ENCODE measurements around the gene CXCL3. TPM values are rescaled to one million over a fixed set of nuclear protein-coding genes. Genes with fewer than 3 reads are reported as not detected.

Gene CXCL3
- total RNA-seq, 1 donor from 2014 or later = 1.4 TPM

DNA sequence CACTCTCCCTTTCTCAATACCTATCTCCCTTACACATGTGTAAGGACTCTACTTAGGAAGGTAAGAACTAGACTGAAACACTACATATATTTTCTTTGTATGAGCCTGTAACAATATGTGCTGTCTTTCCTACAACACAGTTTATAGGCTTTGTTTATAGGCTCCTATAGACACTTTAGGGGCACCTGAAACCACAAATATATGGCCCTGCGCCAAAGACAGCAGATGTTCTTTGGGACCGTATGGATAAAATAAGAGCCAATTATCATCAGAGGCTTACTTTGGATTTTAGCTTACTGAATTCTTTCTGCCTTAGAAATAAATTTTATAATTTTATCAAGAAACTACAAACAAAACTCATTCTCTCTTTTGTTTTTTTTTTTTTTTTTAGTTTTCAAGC is 16.6 kb upstream of the CXCL3 start:
- no peak for DNase-seq

DNA sequence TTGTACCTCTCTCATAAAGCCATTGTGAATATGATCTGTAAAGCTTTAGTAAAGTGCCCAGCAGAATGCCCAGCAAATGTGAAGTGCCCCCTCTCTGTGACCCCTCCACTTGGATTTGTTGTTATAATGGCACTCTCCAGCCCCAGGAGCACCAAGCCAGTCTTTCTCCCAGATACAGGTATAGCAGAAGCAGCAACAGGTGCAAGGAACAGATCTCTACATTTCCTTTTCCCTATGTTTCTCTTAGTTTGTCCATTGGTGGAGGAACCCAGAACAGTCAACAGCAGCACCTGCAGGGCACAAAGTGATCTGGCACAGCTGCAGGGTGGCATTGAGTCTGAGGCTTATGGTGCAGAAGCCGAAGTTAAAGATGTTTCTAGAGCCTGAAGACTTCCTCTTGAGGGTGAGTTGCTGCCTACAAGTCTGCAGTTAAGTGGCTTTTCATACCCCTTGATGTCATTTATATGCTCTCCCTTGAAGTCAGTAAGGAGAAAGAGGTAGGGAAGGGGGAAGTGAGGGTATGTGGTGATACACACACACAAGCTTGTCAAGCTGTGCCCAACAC is 16.1 kb upstream of the CXCL3 start:
- no peak for DNase-seq

DNA sequence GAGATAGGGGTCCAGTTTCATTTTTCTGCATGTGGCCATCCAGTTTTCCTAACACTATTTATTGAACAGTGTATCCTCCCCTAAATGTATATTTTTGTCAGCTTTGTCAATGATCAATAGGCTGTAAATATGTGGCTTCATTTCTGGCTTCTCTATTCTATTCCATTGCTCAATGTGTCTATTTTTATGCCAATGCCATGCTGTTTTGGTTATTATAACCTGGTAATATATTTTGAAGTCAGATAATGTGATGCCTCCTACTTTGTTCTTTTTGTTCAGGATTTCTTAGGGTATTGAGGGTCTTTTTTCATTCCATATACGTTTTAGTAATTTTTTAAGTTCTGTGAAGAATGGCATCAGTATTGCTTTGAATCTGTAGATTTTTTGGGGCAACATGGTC is 8.7 kb upstream of the CXCL3 start:
- DNase-seq = no peak

DNA sequence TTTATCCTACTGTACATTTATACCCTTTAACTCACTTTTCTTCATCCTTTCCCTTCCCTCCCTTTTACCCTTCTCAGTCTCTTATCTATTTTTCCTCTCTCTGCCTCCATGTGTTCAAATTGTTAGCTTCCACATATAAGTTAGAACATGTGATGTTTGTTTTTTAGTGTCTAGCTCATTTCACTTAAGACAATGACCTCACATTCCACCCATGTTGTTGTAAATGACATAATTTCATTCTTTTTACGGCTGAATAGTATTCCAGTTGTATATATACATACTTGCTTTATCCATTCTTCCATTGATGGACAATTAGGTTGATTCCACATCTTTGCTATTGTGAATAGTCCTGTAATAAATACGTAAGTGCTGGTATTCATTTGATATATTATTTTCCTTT is 7.3 kb upstream of the CXCL3 start:
- DNase-seq = no peak

DNA sequence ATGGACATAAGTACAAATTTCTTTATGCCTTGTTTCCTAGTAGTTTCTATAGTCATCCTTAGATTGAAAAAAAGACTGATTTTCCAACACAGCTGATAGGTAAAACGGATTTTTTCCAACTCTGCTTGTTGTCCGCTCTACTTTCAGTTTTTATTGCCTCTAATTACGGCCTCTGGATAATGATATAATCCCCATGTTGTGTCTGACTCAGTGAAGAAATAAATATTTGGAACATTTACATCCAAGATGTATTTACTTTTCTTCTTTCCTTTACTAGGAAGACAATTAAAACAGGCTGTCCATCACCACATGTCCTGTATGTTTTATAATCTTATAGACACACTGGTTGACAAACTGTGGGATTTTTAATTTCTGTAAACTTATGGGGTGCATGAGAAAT is 6.8 kb upstream of the CXCL3 start:
- no peak for DNase-seq

DNA sequence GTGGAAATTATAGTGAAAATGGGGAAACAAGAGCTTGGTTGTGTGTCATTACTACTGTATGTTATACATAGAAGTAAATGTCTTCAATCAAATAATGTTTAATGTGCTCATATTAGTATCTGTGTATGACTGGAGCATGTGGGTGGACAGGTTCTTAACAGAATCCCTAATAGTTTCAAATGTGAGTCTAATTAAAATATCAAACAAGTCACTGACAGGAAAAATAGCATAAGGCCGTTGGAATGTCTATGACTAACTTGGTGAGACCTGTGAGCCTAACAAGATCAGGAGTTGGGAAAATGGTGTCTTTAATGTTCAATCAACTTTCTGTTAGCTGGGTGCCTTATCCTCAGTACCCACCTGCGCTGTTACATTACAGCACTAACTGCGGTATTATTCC is 6.2 kb upstream of the CXCL3 start:
- DNase-seq = no peak

DNA sequence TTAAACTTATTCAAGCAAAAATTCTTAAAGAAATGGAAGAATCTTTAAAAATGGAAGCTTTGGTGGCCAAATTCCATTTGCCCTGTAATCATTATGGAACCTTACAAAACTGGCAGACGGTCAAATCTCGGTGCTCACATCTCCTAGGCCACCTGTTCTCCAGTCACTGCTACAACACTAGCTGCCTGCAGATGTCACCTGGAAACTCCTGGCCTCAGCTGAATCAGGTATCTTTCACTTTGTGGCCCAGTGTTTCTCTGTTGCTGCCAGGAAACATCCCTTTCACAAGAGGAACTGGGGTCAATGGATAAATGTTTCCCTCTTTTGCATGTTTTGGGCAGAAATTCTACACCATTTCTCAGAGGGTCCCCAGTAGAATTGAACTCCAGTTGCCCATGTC is 4.2 kb upstream of the CXCL3 start:
- no peak for DNase-seq

DNA sequence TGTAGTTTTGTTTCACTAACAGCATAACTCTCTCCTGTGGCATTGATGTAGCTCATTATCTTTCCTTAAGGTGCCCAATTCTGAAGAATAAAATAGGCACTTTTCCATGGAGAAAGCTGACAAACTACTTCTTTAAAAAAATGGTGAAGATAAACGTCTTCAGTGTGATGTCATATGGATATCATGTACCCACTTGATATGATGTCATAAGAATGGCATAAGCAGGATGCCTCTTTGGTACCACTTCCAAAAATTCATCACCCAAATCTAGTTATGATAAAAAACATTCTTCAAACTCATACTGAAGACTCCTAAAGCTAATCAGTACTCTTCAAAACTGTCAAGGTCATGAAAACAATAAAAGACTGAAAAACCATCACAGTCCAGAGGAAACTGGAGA is 2.9 kb upstream of the CXCL3 start:
- no peak for DNase-seq

DNA sequence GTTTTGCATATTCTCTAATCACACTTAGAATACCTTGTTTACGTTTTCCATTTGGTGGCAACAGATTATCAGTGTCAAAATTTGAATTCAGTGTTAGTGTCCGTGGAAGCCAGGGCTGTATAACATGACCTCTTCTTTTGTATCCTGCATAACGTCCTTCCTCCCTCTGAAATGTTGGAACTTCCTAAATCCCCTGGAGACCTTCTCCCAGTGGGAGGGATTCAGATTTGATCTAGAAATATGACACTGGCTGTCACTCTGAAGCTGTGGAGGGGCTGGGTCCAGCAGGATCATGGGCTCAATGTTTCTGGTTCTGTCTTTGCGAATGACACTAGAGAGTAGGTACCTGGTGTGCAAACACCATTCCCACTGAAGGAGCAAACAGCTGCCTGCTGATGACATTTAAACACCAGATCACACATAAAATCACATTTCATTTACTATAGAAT is 850 bp upstream of the CXCL3 start:
- no peak for DNase-seq

DNA sequence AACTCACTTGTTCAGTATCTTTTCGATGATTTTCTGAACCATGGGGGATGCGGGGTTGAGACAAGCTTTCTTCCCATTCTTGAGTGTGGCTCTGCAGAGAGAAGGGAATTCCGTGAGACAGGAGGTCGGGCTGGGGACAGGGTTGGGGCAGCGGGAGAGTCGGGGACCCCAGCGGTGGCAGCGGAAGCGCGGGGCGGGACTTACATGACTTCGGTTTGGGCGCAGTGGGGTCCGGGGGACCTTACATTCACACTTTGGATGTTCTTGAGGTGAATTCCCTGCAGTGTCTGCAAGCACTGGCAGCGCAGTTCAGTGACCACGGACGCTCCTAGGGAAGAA is 434 bp downstream of the CXCL3 start:
- no peak for DNase-seq

DNA sequence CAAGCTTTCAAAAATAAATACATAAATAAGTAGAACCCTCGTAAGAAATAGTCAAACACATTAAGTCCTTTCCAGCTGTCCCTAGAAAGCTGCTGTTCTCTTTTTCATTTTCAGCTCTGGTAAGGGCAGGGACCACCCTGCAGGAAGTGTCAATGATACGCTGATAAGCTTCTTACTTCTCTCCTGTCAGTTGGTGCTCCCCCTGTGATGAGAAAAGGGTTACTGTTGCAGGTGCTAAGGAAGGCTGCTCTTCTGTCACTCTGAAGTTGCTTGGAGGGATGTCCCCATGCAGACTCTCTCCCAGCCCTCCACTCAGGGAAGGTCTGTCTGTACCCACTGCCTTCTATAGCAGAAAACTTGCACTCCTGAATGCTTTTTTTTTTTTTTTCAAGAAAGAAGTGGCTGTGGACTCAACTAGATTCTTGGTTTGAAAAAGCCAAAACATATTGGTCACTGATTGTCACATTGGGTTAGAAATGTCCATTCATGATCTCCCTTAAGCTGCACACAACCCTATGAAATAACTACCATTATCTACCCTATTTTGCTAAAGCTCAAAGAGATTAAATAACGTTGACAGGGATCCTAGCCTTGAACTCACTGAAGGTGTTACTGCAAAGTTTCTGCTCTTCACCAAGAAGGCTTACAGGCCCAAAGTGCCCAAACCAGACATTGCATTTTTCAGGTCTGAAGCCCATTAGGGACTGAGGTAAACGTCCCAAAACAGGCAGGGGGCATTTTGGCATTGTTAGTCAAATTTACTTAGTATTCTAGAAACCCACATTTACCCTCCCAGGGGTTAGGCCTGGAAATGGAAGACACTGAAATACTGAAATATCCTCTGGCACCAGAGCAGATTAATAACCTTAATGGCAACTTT is 1.2 kb downstream of the CXCL3 start:
- no peak for DNase-seq

DNA sequence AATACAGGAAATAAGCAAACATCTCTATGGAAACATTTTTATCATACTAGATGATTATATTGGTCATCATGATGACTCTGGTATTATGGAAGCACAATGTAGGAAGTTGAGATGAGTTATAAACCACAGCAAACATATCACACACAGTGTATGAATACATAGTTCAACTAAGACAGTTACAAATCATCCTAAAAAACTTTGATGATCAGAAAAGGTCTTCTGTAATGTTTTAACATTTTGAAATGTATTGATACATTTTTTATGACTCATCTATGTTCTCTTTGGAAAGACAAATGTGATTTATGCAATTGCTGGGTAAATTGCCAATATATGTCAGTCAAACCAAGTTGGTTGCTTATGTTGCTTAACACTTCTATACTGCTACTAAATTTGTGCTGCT is 4.8 kb downstream of the CXCL3 start:
- DNase-seq = no peak

DNA sequence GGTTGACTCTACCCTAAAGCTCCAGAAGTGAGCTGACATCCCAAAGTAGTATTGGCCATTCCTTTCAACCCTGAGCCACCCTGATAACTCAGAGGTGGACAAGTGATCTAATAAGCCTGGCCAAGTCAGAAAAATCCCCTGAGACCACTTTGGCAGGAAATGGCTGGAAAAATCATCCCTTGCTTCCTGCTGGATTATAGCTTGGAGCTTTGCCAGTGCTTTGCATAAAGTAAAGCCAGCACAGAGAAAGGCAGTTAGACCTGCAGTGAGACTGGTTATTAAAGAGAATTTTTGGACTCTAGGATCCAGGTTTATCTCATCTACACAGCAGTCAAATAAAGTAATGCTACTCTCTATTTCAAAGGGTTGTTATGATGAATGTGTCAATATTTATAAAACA is 6.4 kb downstream of the CXCL3 start:
- DNase-seq = no peak

DNA sequence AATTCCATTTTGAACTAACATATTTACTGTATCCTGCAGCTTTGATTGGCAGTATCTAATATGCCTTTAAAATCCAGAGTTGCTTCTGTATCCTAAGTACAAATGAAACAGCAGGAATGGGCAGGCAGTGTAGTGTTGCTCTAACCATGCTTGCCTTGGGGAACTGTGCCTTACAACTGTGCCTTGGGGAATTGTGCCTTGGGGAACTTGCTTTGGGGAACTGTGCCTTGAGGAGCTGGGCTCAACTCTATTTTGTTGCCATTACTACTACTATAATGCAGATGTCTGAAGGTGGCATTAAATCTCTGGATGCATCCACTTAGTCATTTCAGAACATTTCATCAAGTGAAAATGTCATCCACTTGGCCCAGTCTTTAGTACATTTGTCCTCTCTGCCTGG is 6.9 kb downstream of the CXCL3 start:
- DNase-seq = no peak

DNA sequence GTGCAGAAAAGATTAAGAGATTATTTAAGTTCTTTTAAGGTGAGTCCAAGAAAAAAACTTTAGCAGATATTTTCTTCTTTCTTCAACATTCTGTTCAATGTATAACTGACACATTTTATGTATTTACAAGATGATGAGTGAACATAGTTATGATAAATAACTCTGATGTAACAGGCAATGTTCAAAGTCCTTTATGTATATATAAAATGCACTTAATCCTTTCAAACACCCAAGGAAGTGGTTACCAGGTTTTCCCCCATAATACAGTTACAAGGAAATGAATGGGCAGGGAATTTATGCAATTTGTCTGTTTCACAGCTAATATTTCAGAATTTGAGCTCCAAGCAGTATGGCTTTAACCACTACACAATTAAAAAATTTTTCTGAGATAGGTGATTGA is 8.2 kb downstream of the CXCL3 start:
- no peak for DNase-seq

DNA sequence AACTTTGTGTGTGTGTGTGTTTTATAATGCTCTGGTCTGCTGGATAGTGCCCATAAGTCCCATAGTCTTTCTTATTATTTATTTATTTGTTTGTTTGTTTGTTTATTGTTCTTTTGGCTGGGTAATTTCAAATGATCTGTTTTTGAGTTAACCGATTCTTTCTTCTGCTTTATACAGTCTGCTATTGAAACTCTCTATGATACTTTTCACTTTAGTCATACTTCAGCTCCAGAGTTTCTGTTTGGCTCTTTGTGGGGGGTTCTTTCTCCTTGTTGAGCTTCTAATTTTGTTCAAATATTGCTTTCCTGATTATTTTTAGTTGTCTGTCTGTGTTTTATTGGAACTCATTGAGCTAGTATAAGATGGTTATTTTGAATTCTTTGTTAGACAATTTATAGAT is 10.0 kb downstream of the CXCL3 start:
- DNase-seq = no peak

DNA sequence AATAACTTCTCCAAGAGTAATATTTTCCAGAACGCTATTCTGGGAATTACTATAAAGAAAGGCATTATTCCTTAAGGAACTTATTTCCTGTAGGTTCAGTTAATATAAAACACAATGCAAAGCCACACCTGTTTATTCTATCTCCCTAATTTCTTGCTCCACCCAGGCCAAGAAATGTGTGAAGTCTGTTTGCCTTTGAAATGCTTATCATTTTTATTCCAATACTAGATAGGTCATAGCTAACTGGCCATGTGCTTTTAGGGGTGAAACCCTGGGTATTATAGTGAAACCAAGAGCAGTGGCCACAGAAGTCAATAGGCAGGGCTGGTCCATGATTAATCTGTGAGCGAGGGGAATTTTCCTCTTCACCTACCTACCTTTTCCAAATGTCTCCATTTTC is 14.8 kb downstream of the CXCL3 start:
- DNase-seq = no peak

DNA sequence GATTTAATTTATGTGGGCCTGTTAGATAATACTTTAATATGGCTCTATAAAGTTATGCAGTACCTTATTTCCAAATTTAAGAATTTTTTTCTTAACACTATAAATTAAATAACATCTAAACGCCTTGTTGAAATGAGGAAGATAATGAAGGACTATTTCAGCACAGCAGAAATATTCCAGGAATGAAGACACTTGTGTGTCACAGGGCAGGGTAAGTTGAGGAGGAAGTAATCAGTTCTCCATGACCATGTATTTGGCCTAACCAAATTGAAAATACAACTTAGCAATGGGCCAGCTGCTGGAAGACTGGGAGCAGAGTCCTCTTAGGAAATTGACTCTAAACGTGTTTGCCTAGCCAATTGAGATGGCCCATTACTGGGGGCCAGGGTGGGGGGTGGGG is 16.9 kb downstream of the CXCL3 start:
- DNase-seq = no peak

DNA sequence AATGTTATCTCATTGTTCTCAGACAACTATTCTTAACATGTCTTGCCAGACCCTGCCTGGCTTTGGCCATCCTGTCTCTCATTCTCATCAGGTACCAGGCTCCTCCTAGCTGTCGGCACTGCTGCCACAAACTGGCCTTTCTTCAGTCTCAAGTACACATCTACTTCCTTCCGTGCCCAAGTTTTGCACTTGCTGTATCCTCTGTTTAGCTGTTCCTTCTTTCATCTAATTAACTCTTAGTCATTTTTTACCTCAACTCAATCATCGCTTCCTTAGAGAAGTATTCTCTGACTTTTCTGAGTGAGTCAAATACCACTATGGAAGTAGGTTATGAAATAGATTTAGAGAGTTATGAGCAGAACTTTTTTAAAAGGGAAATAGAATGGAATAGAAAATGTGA is 19.7 kb downstream of the CXCL3 start:
- DNase-seq = no peak

DNA sequence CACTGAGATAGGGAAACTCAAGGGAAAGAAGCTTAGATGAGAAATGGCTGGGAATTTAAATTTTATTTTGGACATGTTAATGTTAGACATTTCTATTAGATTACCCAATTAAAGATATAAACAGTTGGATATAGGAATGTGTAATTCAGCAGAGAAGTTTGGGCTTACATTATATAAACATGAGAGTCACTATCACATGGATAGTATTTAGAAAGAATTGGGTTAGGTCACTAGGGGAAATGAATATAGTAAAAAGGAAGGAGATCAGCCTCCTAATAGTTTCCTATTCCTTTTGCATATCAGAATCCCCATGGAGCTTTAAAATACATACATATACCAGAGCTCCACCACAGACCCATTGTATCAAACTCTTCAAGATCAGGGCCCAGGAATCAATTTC is 20.4 kb downstream of the CXCL3 start:
- DNase-seq = no peak

DNA sequence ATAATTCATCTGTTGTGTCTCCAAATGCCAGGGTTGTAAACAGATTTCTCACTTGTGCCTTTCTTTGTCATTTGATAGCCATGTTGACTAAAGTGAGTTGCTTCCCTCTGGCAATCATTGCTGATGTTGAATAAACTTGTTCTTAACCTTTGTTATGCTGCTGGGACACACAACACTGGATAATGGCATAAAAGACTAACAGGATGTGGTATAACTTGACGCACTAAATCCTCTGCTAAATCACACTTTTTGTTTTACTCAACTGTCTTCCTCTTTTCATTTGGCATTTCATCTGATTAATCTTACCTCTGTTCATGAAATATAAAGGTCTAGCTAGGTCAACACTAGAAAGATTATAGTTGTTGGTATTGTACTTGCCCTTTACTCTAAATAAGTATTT is 22.4 kb downstream of the CXCL3 start:
- no peak for DNase-seq

DNA sequence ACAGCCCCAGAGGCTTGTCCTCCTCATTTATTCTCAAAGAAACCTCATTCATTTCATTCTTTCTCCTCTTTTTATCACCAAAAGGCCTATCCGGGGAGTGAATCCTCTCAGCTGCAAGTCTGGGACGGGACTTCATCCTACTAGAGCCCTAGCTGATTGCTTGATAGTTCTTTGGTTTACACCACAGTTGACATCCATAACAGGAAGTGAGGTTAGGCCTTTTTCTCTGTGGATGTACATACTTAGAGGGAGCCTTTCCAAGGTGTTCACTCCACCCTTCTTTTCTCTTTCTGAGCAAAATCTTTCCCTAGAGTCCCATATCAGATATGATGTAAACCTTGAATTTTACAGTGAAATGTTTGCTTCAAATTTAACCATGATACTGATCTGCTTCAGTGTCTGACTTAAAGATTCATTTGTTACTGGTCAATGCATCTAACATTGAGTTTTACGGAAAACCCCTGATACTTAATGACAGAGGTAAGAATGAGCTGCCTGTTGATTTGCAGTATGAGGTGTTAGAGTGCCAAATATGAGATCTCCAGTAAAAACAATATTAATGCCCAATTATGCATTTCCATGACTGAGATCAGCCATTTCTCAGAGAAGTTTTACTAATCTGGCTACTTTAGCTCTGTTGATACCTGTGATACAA is 23.2 kb downstream of the CXCL3 start:
- no peak for DNase-seq

DNA sequence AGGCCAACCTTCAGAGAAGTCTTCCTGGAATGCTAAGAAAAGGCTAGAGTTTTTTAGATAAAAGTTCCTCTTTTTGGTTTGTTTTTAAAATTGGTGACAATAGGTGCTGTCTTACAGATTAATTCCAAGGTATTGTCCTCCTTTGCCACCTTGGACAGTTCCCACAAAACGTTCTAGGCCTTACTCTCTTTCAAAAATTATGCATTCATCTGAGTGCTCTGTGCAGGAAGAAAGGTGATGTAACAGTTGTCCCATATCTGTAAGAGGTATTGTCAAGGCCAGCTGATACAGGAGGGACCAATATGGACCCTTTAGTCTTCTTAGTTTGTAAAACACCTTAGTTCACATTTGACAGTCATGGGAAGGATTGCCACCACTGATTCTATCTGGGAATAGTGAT is 24.2 kb downstream of the CXCL3 start:
- no peak for DNase-seq

DNA sequence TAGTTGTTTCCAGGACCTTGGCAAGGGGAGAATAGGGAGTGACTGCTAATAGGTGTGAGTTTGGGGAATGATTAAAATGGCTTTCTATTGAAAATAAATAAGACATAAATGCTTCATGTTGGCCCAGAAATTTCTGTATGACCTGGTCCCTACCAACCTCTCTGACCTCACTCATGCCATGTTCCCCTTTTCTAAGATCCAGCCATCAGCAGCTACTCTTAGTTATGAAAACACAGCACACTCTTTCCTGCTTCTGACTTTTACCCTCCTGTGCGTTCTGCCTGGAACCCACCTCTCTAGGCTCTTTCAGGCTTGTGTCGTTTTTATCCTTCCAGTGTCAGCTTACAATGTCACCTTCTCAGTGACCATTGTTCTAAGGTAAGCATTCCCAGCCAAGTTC is 25.2 kb downstream of the CXCL3 start:
- no peak for DNase-seq

Measured in tongue (tissue), 2 donors.